ENCODE results near the gene C12orf76.

Gene C12orf76

GRCh38 chr12:110042264-110042663, 6.1 kb downstream of the C12orf76 start:
- H3K4me3 ChIP-seq (ENCODE audit: low read length in 2 of 2), result no peak overlapping the region
- no peak overlapping the region for H3K27ac ChIP-seq (ENCODE audit: low read length)
- no peaks in the 10 kb centered on the region for H3K27me3 ChIP-seq (ENCODE audit: control insufficient read depth in 1 of 2, insufficient read depth in 2 of 2, low read length in 2 of 2)
- H3K4me1 ChIP-seq (ENCODE audit: control insufficient read depth, insufficient read depth, low read length), result peaks cover 25% of the 10 kb centered on the region
- no peak overlapping the region for H3K9ac ChIP-seq (ENCODE audit: low read length in 2 of 2)
- no peaks in the 10 kb centered on the region for H3K9me3 ChIP-seq (ENCODE audit: control insufficient read depth in 2 of 2, low read length in 2 of 2)
- peaks cover 7 to 12% of the 10 kb centered on the region in 2 donors for H3K36me3 ChIP-seq (ENCODE audit: control insufficient read depth in 2 of 2, insufficient read depth in 2 of 2, low read length in 2 of 2)

- H3K4me3 ChIP-seq (ENCODE audit: low read length in 2 of 2), result no peak overlapping the region
- peak overlapping the region; percentile 8 for H3K27ac ChIP-seq (ENCODE audit: low read length)
- no peaks in the 10 kb centered on the region for H3K27me3 ChIP-seq (ENCODE audit: control insufficient read depth in 1 of 2, insufficient read depth in 2 of 2, low read length in 2 of 2)
- H3K4me1 ChIP-seq (ENCODE audit: control insufficient read depth, insufficient read depth, low read length), result peaks cover 15% of the 10 kb centered on the region
- peaks cover 22 to 31% of the 10 kb centered on the region in 2 donors for H3K36me3 ChIP-seq (ENCODE audit: control insufficient read depth in 2 of 2, insufficient read depth in 2 of 2, low read length in 2 of 2)
- H3K9ac ChIP-seq (ENCODE audit: low read length in 2 of 2), result peak overlapping the region in 1 of 2 donors; percentile 2
- H3K9me3 ChIP-seq (ENCODE audit: control insufficient read depth in 2 of 2, low read length in 2 of 2), result no peaks in the 10 kb centered on the region
Observed at GRCh38 chr12:110039085-110039807, 9.1 kb downstream of the C12orf76 start.

GRCh38 chr12:110038741-110039084, 9.6 kb downstream of the C12orf76 start:
- H3K4me1 ChIP-seq (ENCODE audit: control insufficient read depth, insufficient read depth, low read length), result peaks cover 15% of the 10 kb centered on the region
- no peaks in the 10 kb centered on the region for H3K9me3 ChIP-seq (ENCODE audit: control insufficient read depth in 2 of 2, low read length in 2 of 2)
- no peaks in the 10 kb centered on the region for H3K27me3 ChIP-seq (ENCODE audit: control insufficient read depth in 1 of 2, insufficient read depth in 2 of 2, low read length in 2 of 2)
- peaks cover 27 to 35% of the 10 kb centered on the region in 2 donors for H3K36me3 ChIP-seq (ENCODE audit: control insufficient read depth in 2 of 2, insufficient read depth in 2 of 2, low read length in 2 of 2)
- H3K4me3 ChIP-seq (ENCODE audit: low read length in 2 of 2), result no peak overlapping the region
- peak overlapping the region; percentile 8 for H3K27ac ChIP-seq (ENCODE audit: low read length)
- H3K9ac ChIP-seq (ENCODE audit: low read length in 2 of 2), result no peak overlapping the region

GRCh38 chr12:110037315-110037714, 11.0 kb downstream of the C12orf76 start:
- no peak overlapping the region for H3K27ac ChIP-seq (ENCODE audit: low read length)
- H3K4me3 ChIP-seq (ENCODE audit: low read length in 2 of 2), result no peak overlapping the region
- peaks cover 28 to 35% of the 10 kb centered on the region in 2 donors for H3K36me3 ChIP-seq (ENCODE audit: control insufficient read depth in 2 of 2, insufficient read depth in 2 of 2, low read length in 2 of 2)
- no peaks in the 10 kb centered on the region for H3K27me3 ChIP-seq (ENCODE audit: control insufficient read depth in 1 of 2, insufficient read depth in 2 of 2, low read length in 2 of 2)
- no peak overlapping the region for H3K9ac ChIP-seq (ENCODE audit: low read length in 2 of 2)
- H3K9me3 ChIP-seq (ENCODE audit: control insufficient read depth in 2 of 2, low read length in 2 of 2), result no peaks in the 10 kb centered on the region
- H3K4me1 ChIP-seq (ENCODE audit: control insufficient read depth, insufficient read depth, low read length), result peaks cover 11% of the 10 kb centered on the region

- no peak overlapping the region for H3K27ac ChIP-seq (ENCODE audit: low read length)
- H3K36me3 ChIP-seq (ENCODE audit: control insufficient read depth in 2 of 2, insufficient read depth in 2 of 2, low read length in 2 of 2), result peaks cover 24 to 34% of the 10 kb centered on the region in 2 donors
Observed at GRCh38 chr12:110035534-110036104, 12.7 kb downstream of the C12orf76 start.

GRCh38 chr12:110033888-110034287, 14.4 kb downstream of the C12orf76 start:
- peaks cover 29 to 46% of the 10 kb centered on the region in 2 donors for H3K36me3 ChIP-seq (ENCODE audit: control insufficient read depth in 2 of 2, insufficient read depth in 2 of 2, low read length in 2 of 2)
- H3K27ac ChIP-seq (ENCODE audit: low read length), result no peak overlapping the region

More at GRCh38 chr12:110035534-110036104, 12.7 kb downstream of the C12orf76 start:
- Histone ChIP-seq H3K9me3 (ENCODE audit: control insufficient read depth in 2 of 2, low read length in 2 of 2) (no peaks in the 10 kb centered on the region), H3K4me3 (ENCODE audit: low read length in 2 of 2) (no peak overlapping the region), H3K27me3 (ENCODE audit: control insufficient read depth in 1 of 2, insufficient read depth in 2 of 2, low read length in 2 of 2) (no peaks in the 10 kb centered on the region), H3K9ac (ENCODE audit: low read length in 2 of 2) (no peak overlapping the region), H3K4me1 (ENCODE audit: control insufficient read depth, insufficient read depth, low read length) (peaks cover 6% of the 10 kb centered on the region)

GRCh38 chr12:110029290-110029815, 19.0 kb downstream of the C12orf76 start:
- Histone ChIP-seq H3K4me3 (ENCODE audit: low read length in 2 of 2) (no peak overlapping the region), H3K9me3 (ENCODE audit: control insufficient read depth in 2 of 2, low read length in 2 of 2) (no peaks in the 10 kb centered on the region), H3K36me3 (ENCODE audit: control insufficient read depth in 2 of 2, insufficient read depth in 2 of 2, low read length in 2 of 2) (peaks cover 24 to 35% of the 10 kb centered on the region in 2 donors), H3K4me1 (ENCODE audit: control insufficient read depth, insufficient read depth, low read length) (no peaks in the 10 kb centered on the region), H3K27me3 (ENCODE audit: control insufficient read depth in 1 of 2, insufficient read depth in 2 of 2, low read length in 2 of 2) (no peaks in the 10 kb centered on the region), H3K9ac (ENCODE audit: low read length in 2 of 2) (no peak overlapping the region), H3K27ac (ENCODE audit: low read length) (no peak overlapping the region)

More at GRCh38 chr12:110033888-110034287, 14.4 kb downstream of the C12orf76 start:
- Histone ChIP-seq H3K9me3 (ENCODE audit: control insufficient read depth in 2 of 2, low read length in 2 of 2) (no peaks in the 10 kb centered on the region), H3K9ac (ENCODE audit: low read length in 2 of 2) (no peak overlapping the region), H3K4me1 (ENCODE audit: control insufficient read depth, insufficient read depth, low read length) (peaks cover 4% of the 10 kb centered on the region), H3K27me3 (ENCODE audit: control insufficient read depth in 1 of 2, insufficient read depth in 2 of 2, low read length in 2 of 2) (no peaks in the 10 kb centered on the region), H3K4me3 (ENCODE audit: low read length in 2 of 2) (no peak overlapping the region)

GRCh38 chr12:110028323-110028722, 20.0 kb downstream of the C12orf76 start:
- Histone ChIP-seq H3K9me3 (ENCODE audit: control insufficient read depth in 2 of 2, low read length in 2 of 2) (no peaks in the 10 kb centered on the region), H3K36me3 (ENCODE audit: control insufficient read depth in 2 of 2, insufficient read depth in 2 of 2, low read length in 2 of 2) (peaks cover 20 to 30% of the 10 kb centered on the region in 2 donors), H3K9ac (ENCODE audit: low read length in 2 of 2) (no peak overlapping the region), H3K4me3 (ENCODE audit: low read length in 2 of 2) (no peak overlapping the region), H3K27ac (ENCODE audit: low read length) (no peak overlapping the region), H3K4me1 (ENCODE audit: control insufficient read depth, insufficient read depth, low read length) (peaks cover 5% of the 10 kb centered on the region), H3K27me3 (ENCODE audit: control insufficient read depth in 1 of 2, insufficient read depth in 2 of 2, low read length in 2 of 2) (no peaks in the 10 kb centered on the region)

- H3K9ac ChIP-seq (ENCODE audit: low read length in 2 of 2), result no peak overlapping the region
- no peak overlapping the region for H3K27ac ChIP-seq (ENCODE audit: low read length)
- H3K4me3 ChIP-seq (ENCODE audit: low read length in 2 of 2), result no peak overlapping the region
- peaks cover 10% of the 10 kb centered on the region for H3K4me1 ChIP-seq (ENCODE audit: control insufficient read depth, insufficient read depth, low read length)
- H3K36me3 ChIP-seq (ENCODE audit: control insufficient read depth in 2 of 2, insufficient read depth in 2 of 2, low read length in 2 of 2), result peaks cover 30 to 40% of the 10 kb centered on the region in 2 donors
- H3K27me3 ChIP-seq (ENCODE audit: control insufficient read depth in 1 of 2, insufficient read depth in 2 of 2, low read length in 2 of 2), result no peaks in the 10 kb centered on the region
- no peaks in the 10 kb centered on the region for H3K9me3 ChIP-seq (ENCODE audit: control insufficient read depth in 2 of 2, low read length in 2 of 2)
Observed at GRCh38 chr12:110024051-110024450, 24.3 kb downstream of the C12orf76 start.

- Histone ChIP-seq H3K36me3 (ENCODE audit: control insufficient read depth in 2 of 2, insufficient read depth in 2 of 2, low read length in 2 of 2) (peaks cover 35 to 40% of the 10 kb centered on the region in 2 donors), H3K9ac (ENCODE audit: low read length in 2 of 2) (no peak overlapping the region), H3K4me3 (ENCODE audit: low read length in 2 of 2) (no peak overlapping the region), H3K4me1 (ENCODE audit: control insufficient read depth, insufficient read depth, low read length) (peaks cover 10% of the 10 kb centered on the region), H3K9me3 (ENCODE audit: control insufficient read depth in 2 of 2, low read length in 2 of 2) (no peaks in the 10 kb centered on the region), H3K27ac (ENCODE audit: low read length) (no peak overlapping the region), H3K27me3 (ENCODE audit: control insufficient read depth in 1 of 2, insufficient read depth in 2 of 2, low read length in 2 of 2) (no peaks in the 10 kb centered on the region)
Observed at GRCh38 chr12:110023059-110023980, 25.0 kb downstream of the C12orf76 start.
